ENCODE measurements around the gene JAKMIP3.

- TF ChIP-seq CTCF (conservative IDR thresholded peaks at IDR 0.05) (no peak), EZH2 (IDR thresholded peaks at IDR 0.05; ENCODE audit: low read depth) (no peak)
Measured at GRCh38 chr10:132055616-132056015, 10.1 kb upstream of the JAKMIP3 start.
